Suprapubic skin (tissue), 4 donors: Measurements from ENCODE around the gene CCDC179. TPM values are rescaled to one million over a fixed set of nuclear protein-coding genes. Genes with fewer than 3 reads are reported as not detected.

Experiments
- DNase-seq, 2 donors: peaks; one replicate each; pipeline ENCODE4 v3.0.0-alpha.2; 2019; ENCODE audit warnings: low spot score in 2 of 2
- H3K27ac ChIP-seq: fragments of 200-600 bp; sonication (generic); one replicate; pipeline ENCODE4 v1.5.1; 2019
- H3K27me3 ChIP-seq: fragments of 200-600 bp; sonication (generic); one replicate; pipeline ENCODE4 v1.5.1; 2019
- H3K36me3 ChIP-seq: fragments of 200-600 bp; sonication (generic); one replicate; pipeline ENCODE4 v1.5.1; 2019
- H3K4me1 ChIP-seq: fragments of 200-600 bp; sonication (generic); one replicate; pipeline ENCODE4 v1.5.1; 2019
- H3K4me3 ChIP-seq: fragments of 200-600 bp; sonication (generic); one replicate; pipeline ENCODE4 v1.5.1; 2019; ENCODE audit warnings: mild to moderate bottlenecking
- H3K9me3 ChIP-seq: fragments of 200-600 bp; sonication (generic); one replicate; pipeline ENCODE4 v1.5.1; 2019
- EP300 ChIP-seq: sonication (generic); formaldehyde crosslinking; IDR thresholded peaks from one replicate; pipeline ENCODE4 v1.6.1; 2017; ENCODE audit warnings: antibody characterized with exemption
- POLR2A ChIP-seq, 2 donors: fragments of 450-650 bp; IDR thresholded peaks; one replicate each; pipeline ENCODE4 v1.6.1; 2017; ENCODE audit warnings: antibody characterized with exemption in 2 of 2, mild to moderate bottlenecking in 2 of 2, moderate library complexity in 2 of 2
- POLR2AphosphoS5 ChIP-seq, 3 donors: sonication (generic); formaldehyde crosslinking; IDR thresholded peaks; one replicate each; pipeline ENCODE4 v1.6.1; 2017; ENCODE audit warnings: antibody characterized with exemption in 3 of 3
- WGBS: methylation state at CpG from one replicate; pipeline ENCODE4 v1.1.5; 2018; 5-methylcytosine and 5-hydroxymethylcytosine counted together
- total RNA-seq, 4 donors: library from RNA; depleted of rRNA; stranded (reverse); fragments of >200 nt; gene quantifications; one replicate each; pipeline ENCODE4 v1.1.0, GENCODE V29; 2016
- TF ChIP-seq, protein P1 (sequence below), 2 donors: fragments of 200-600 bp in 1 of 2; fragments of 450-650 bp in 1 of 2; sonication (generic) in 1 of 2; IDR thresholded peaks; one replicate each; pipeline ENCODE4 v1.5.1; 2016 to 2019; ENCODE audit warnings: antibody characterized with exemption in 2 of 2, mild to moderate bottlenecking in 1 of 2, moderate library complexity in 1 of 2

Gene CCDC179
- total RNA-seq, result not detected

GRCh38 chr11:22860241-22860640, at the start of gene CCDC179:
Gene CCDC179 (minus strand): TSS chr11:22860474. CDS start chr11:22860421, 53 bp downstream.
- no peaks in the 10 kb centered on the region for H3K9me3 ChIP-seq
- WGBS, result 96% methylated on average over 3 of the region's 4 CpGs
- no peak for DNase-seq
- TF ChIP-seq POLR2AphosphoS5 (IDR thresholded peaks at IDR 0.05), result no peak
- TF ChIP-seq EP300, result no peak
- TF ChIP-seq, protein P1, sequence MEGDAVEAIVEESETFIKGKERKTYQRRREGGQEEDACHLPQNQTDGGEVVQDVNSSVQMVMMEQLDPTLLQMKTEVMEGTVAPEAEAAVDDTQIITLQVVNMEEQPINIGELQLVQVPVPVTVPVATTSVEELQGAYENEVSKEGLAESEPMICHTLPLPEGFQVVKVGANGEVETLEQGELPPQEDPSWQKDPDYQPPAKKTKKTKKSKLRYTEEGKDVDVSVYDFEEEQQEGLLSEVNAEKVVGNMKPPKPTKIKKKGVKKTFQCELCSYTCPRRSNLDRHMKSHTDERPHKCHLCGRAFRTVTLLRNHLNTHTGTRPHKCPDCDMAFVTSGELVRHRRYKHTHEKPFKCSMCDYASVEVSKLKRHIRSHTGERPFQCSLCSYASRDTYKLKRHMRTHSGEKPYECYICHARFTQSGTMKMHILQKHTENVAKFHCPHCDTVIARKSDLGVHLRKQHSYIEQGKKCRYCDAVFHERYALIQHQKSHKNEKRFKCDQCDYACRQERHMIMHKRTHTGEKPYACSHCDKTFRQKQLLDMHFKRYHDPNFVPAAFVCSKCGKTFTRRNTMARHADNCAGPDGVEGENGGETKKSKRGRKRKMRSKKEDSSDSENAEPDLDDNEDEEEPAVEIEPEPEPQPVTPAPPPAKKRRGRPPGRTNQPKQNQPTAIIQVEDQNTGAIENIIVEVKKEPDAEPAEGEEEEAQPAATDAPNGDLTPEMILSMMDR (IDR thresholded peaks at IDR 0.05), result no peak
- no peak for TF ChIP-seq POLR2A (IDR thresholded peaks at IDR 0.05)
- H3K36me3 ChIP-seq, result no peaks in the 10 kb centered on the region
- no peak within 1 kb of the TSS for H3K4me3 ChIP-seq
- H3K27ac ChIP-seq, result no peak within 1 kb of the TSS
- no peaks in the 10 kb centered on the region for H3K27me3 ChIP-seq
- H3K4me1 ChIP-seq, result no peaks in the 10 kb centered on the region

- Histone ChIP-seq H3K4me3 (no peak overlapping the region), H3K27ac (no peak overlapping the region), H3K4me1 (no peaks in the 10 kb centered on the region), H3K36me3 (no peaks in the 10 kb centered on the region), H3K27me3 (no peaks in the 10 kb centered on the region), H3K9me3 (no peaks in the 10 kb centered on the region)
- DNase-seq, result no peak
- TF ChIP-seq, protein P1 (IDR thresholded peaks at IDR 0.05), result no peak
- no peak for TF ChIP-seq POLR2A (IDR thresholded peaks at IDR 0.05)
- TF ChIP-seq POLR2AphosphoS5 (IDR thresholded peaks at IDR 0.05), result no peak
- no peak for TF ChIP-seq EP300
- WGBS, result 73% methylated on average over 1 of the region's 1 CpG
Measured at GRCh38 chr11:22903782-22904181, 43.5 kb upstream of the CCDC179 start.

DNA sequence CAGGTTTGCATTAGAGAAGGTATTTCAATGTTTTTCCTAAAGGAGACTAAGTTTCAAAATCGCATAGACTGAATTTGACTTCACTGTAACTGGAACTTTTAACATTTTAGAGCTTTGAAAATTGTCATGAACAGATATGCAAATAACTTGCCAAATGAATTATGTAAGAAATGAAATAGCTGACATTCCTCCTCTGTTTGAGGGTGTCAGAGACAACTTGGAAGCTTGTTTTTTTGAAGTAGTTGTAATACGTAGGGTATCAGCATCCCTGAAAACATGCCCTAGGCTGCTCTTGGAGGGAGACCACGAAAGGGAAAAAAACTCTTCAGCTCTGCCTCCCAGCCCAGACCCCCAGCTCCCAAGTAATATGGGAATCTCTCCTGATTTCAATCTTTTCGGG, 41.3 kb upstream of the CCDC179 start:
- DNase-seq, result no peak
- H3K9me3 ChIP-seq, result no peaks in the 10 kb centered on the region
- WGBS, result 47% methylated on average over 4 of the region's 4 CpGs
- no peak overlapping the region for H3K27ac ChIP-seq
- no peak overlapping the region for H3K4me3 ChIP-seq
- TF ChIP-seq POLR2AphosphoS5 (IDR thresholded peaks at IDR 0.05) (no peak), POLR2A (IDR thresholded peaks at IDR 0.05) (no peak), EP300 (no peak)
- TF ChIP-seq, protein P1 (IDR thresholded peaks at IDR 0.05), result no peak
- no peaks in the 10 kb centered on the region for H3K27me3 ChIP-seq
- no peaks in the 10 kb centered on the region for H3K36me3 ChIP-seq
- H3K4me1 ChIP-seq, result no peaks in the 10 kb centered on the region

DNA sequence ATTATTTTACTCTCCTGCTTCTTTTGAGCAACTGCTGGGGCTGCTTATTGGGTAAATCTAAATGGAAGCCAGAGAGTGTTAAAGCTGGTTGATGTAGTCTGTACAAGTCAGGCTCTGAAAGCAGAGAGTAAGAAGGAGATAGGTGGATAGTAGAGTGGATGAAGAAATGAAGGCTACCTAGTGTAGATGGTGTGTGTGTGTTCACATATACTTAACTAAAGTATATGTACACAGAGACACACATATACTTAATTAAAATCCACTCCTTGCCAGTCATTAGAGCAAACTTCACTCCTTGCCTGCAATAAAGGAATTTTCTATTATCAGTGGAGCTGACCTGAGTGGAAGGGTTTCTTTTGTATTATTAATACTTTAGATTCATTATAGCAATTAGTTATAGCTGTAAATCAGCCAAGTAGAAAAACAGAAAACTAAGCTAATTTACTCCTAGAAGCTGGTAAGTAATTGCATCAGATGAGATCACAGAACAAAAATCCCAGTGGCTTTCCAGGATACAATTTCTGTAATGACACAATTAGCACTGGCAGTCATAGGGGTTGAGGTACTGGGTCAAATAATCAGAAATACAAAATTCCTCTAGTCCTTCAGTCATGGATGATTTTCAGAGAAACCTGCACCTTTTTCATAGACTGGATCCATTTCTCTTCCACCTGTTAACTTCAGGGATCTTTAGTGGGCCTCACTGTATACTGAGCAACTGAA, 40.7 kb upstream of the CCDC179 start:
- Histone ChIP-seq H3K27ac (no peak overlapping the region), H3K9me3 (no peaks in the 10 kb centered on the region), H3K36me3 (no peaks in the 10 kb centered on the region), H3K4me3 (no peak overlapping the region), H3K27me3 (no peaks in the 10 kb centered on the region), H3K4me1 (no peaks in the 10 kb centered on the region)
- no peak for DNase-seq
- TF ChIP-seq, protein P1 (IDR thresholded peaks at IDR 0.05), result no peak
- no peak for TF ChIP-seq EP300
- no peak for TF ChIP-seq POLR2AphosphoS5 (IDR thresholded peaks at IDR 0.05)
- TF ChIP-seq POLR2A (IDR thresholded peaks at IDR 0.05), result no peak

DNA sequence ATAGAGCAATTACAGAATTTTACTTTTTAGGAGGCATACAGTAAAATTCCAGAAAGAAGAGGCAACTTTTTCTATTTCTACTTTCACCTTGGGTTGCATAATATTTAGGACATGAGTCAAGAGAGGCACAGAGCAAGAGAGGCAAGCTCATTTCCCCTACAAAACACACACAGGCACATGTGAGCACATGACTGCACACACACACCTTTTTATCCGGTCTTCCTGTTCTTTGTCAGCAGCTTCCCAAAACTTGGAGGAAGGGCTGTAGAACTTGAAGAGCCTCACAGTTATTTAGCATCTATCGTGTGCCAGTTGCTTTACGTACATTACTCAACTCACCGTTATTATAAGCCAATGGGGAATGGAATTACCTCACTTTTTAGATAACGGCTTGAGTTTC, 37.8 kb upstream of the CCDC179 start:
- H3K36me3 ChIP-seq, result no peaks in the 10 kb centered on the region
- H3K4me3 ChIP-seq, result no peak overlapping the region
- no peak overlapping the region for H3K27ac ChIP-seq
- no peaks in the 10 kb centered on the region for H3K27me3 ChIP-seq
- no peak for DNase-seq
- no peaks in the 10 kb centered on the region for H3K9me3 ChIP-seq
- WGBS, result 75% methylated on average over 5 of the region's 5 CpGs
- H3K4me1 ChIP-seq, result no peaks in the 10 kb centered on the region
- TF ChIP-seq POLR2AphosphoS5 (IDR thresholded peaks at IDR 0.05) (no peak), POLR2A (IDR thresholded peaks at IDR 0.05) (no peak), EP300 (no peak)
- TF ChIP-seq, protein P1 (IDR thresholded peaks at IDR 0.05), result no peak
